ENCODE measurements around the gene GPR137C. TPM values are rescaled to one million over a fixed set of nuclear protein-coding genes. Genes with fewer than 3 reads are reported as not detected.
A peak's percentile ranks its signal among the peaks of the same experiment; 100 is the strongest.

The GPR137C gene
- 0.23 TPM for total RNA-seq

GRCh38 chr14:52552063-52552988, at the start of gene GPR137C, which contains the start of gene TXNDC16:
Gene GPR137C (plus strand): TSS chr14:52552836. CDS start chr14:52553148, 312 bp downstream.
Gene TXNDC16 (minus strand): TSS chr14:52552505. CDS start chr14:52543557, 8,948 bp downstream.
- DNase-seq (ENCODE audit: low spot score) = peak; percentile 100
- peak; percentile 92 for ATAC-seq

- ATAC-seq (no peak), DNase-seq (ENCODE audit: low spot score) (no peak)
Observed at GRCh38 chr14:52513249-52513648, 39.4 kb upstream of the GPR137C start.

GRCh38 chr14:52514046-52514811, 38.4 kb upstream of the GPR137C start:
- ATAC-seq = no peak
- no peak for DNase-seq (ENCODE audit: low spot score)

GRCh38 chr14:52522033-52522432, 30.6 kb upstream of the GPR137C start:
- no peak for DNase-seq (ENCODE audit: low spot score)
- ATAC-seq = no peak

- no peak for ATAC-seq
Observed at GRCh38 chr14:52522581-52523345, 29.9 kb upstream of the GPR137C start.

GRCh38 chr14:52527052-52527451, 25.6 kb upstream of the GPR137C start:
- no peak for DNase-seq (ENCODE audit: low spot score)
- ATAC-seq = no peak

More at GRCh38 chr14:52522581-52523345, 29.9 kb upstream of the GPR137C start:
- no peak for DNase-seq (ENCODE audit: low spot score)

- DNase-seq (ENCODE audit: low spot score) = no peak
- ATAC-seq = no peak
Observed at GRCh38 chr14:52531481-52531880, 21.2 kb upstream of the GPR137C start.

- DNase-seq (ENCODE audit: low spot score) (no peak), ATAC-seq (no peak)
Observed at GRCh38 chr14:52536269-52536668, 16.4 kb upstream of the GPR137C start.

GRCh38 chr14:52538623-52539022, 14.0 kb upstream of the GPR137C start:
- ATAC-seq (no peak), DNase-seq (ENCODE audit: low spot score) (no peak)

GRCh38 chr14:52545584-52546317, 6.9 kb upstream of the GPR137C start:
- DNase-seq (ENCODE audit: low spot score) (no peak), ATAC-seq (no peak)

- DNase-seq (ENCODE audit: low spot score) = no peak
Observed at GRCh38 chr14:52546318-52546670, 6.3 kb upstream of the GPR137C start.

GRCh38 chr14:52547027-52547426, 5.6 kb upstream of the GPR137C start:
- ATAC-seq (peak; percentile 47), DNase-seq (ENCODE audit: low spot score) (no peak)

More at GRCh38 chr14:52546318-52546670, 6.3 kb upstream of the GPR137C start:
- no peak for ATAC-seq

- ATAC-seq (no peak), DNase-seq (ENCODE audit: low spot score) (no peak)
Observed at GRCh38 chr14:52547526-52547925, 5.1 kb upstream of the GPR137C start.

GRCh38 chr14:52550661-52551060, 2.0 kb upstream of the GPR137C start:
- DNase-seq (ENCODE audit: low spot score) (no peak), ATAC-seq (no peak)

GRCh38 chr14:52551205-52551604, 1.4 kb upstream of the GPR137C start:
- no peak for ATAC-seq
- no peak for DNase-seq (ENCODE audit: low spot score)

GRCh38 chr14:52551696-52552062, 957 bp upstream of the GPR137C start:
- DNase-seq (ENCODE audit: low spot score) (no peak), ATAC-seq (peak; percentile 7)

- peak; percentile 33 for ATAC-seq
- DNase-seq (ENCODE audit: low spot score) = peak; percentile 54
Observed at GRCh38 chr14:52553002-52553670, 500 bp downstream of the GPR137C start.

- ATAC-seq = peak; percentile 45
- peak; percentile 87 for DNase-seq (ENCODE audit: low spot score)
Observed at GRCh38 chr14:52553671-52554575, 1.3 kb downstream of the GPR137C start.

- ATAC-seq (no peak), DNase-seq (ENCODE audit: low spot score) (no peak)
Observed at GRCh38 chr14:52558688-52559087, 6.1 kb downstream of the GPR137C start.
